HepG2 (cell line): ENCODE measurements around the gene SENP7. TPM values are rescaled to one million over a fixed set of nuclear protein-coding genes. Genes with fewer than 3 reads are reported as not detected.
A peak's percentile ranks its signal among the peaks of the same experiment; 100 is the strongest.

Source experiments
- HOMEZ ChIP-seq: IDR thresholded peaks from 2 replicates; pipeline ENCODE4 v1.6.1; 2016; ENCODE audit warnings: low read depth
- KIAA2018 ChIP-seq: sonication (generic); formaldehyde crosslinking; IDR thresholded peaks from 2 replicates; pipeline ENCODE4 v1.5.0; 2020; ENCODE audit warnings: mild to moderate bottlenecking, missing genetic modification reagents, borderline replicate concordance
- KLF15 ChIP-seq: sonication (generic); formaldehyde crosslinking; IDR thresholded peaks from 2 replicates; pipeline ENCODE4 v1.8.1; 2023; ENCODE audit warnings: borderline replicate concordance, mild to moderate bottlenecking, inconsistent platforms, missing genetic modification reagents, mixed read lengths
- NFKBIZ ChIP-seq: IDR thresholded peaks from 2 replicates; pipeline ENCODE4 v1.6.1; 2018; ENCODE audit warnings: missing genetic modification reagents, missing compliant biosample characterization
- NFRKB ChIP-seq: fragments of 450-650 bp; IDR thresholded peaks from 2 replicates; pipeline ENCODE4 v1.6.1; 2017
- RAD51 ChIP-seq: fragments of 450-650 bp; IDR thresholded peaks from 2 replicates; pipeline ENCODE4 v1.6.1; 2016; ENCODE audit warnings: borderline replicate concordance
- TEAD2 ChIP-seq: sonication (generic); formaldehyde crosslinking; IDR thresholded peaks from 2 replicates; pipeline ENCODE4 v1.9.0; 2021; ENCODE audit warnings: missing genetic modification reagents
- XBP1 ChIP-seq: sonication (generic); formaldehyde crosslinking; IDR thresholded peaks from 2 replicates; pipeline ENCODE4 v1.5.0; 2020; ENCODE audit warnings: missing genetic modification reagents
- ZBTB43 ChIP-seq: sonication (generic); formaldehyde crosslinking; conservative IDR thresholded peaks from 2 replicates; pipeline ENCODE4 v1.4.0; 2020; ENCODE audit warnings: missing genetic modification reagents
- ZFY ChIP-seq: sonication (generic); formaldehyde crosslinking; IDR thresholded peaks from 2 replicates; pipeline ENCODE4 v1.4.0; 2020; ENCODE audit warnings: missing genetic modification reagents
- ZNF101 ChIP-seq: sonication (generic); formaldehyde crosslinking; IDR thresholded peaks from 2 replicates; pipeline ENCODE4 v1.4.0; 2020; ENCODE audit warnings: mild to moderate bottlenecking, low read depth, missing genetic modification reagents, borderline replicate concordance
- ZNF121 ChIP-seq: sonication (generic); formaldehyde crosslinking; IDR thresholded peaks from 2 replicates; pipeline ENCODE4 v1.5.0; 2020; ENCODE audit warnings: mild to moderate bottlenecking, missing genetic modification reagents
- ZNF331 ChIP-seq: sonication (generic); formaldehyde crosslinking; IDR thresholded peaks from 2 replicates; pipeline ENCODE4 v1.4.0; 2020; ENCODE audit warnings: missing genetic modification reagents
- ZNF337 ChIP-seq: sonication (generic); formaldehyde crosslinking; IDR thresholded peaks from 2 replicates; pipeline ENCODE4 v1.5.1; 2020; ENCODE audit warnings: missing genetic modification reagents, low read depth, mild to moderate bottlenecking, borderline replicate concordance
- ZNF430 ChIP-seq: sonication (generic); formaldehyde crosslinking; IDR thresholded peaks from 2 replicates; pipeline ENCODE4 v1.9.0; 2021; ENCODE audit warnings: mild to moderate bottlenecking, missing genetic modification reagents
- ZNF446 ChIP-seq: sonication (generic); formaldehyde crosslinking; IDR thresholded peaks from 2 replicates; pipeline ENCODE4 v1.5.0; 2020; ENCODE audit warnings: mild to moderate bottlenecking, missing genetic modification reagents
- ZNF552 ChIP-seq: sonication (generic); formaldehyde crosslinking; IDR thresholded peaks from 2 replicates; pipeline ENCODE4 v1.9.0; 2022; ENCODE audit warnings: missing genetic modification reagents, mild to moderate bottlenecking, borderline replicate concordance
- ZNF746 ChIP-seq: sonication (generic); formaldehyde crosslinking; IDR thresholded peaks from 2 replicates; pipeline ENCODE4 v1.8.0; 2022; ENCODE audit warnings: mild to moderate bottlenecking, missing genetic modification reagents
- polyA plus RNA-seq, 8 experiments: library from polyadenylated mRNA; depleted of rRNA in 3 of 8; stranded (reverse) in 7 of 8; unstranded in 1 of 8; fragments of >200 nt; fragmentation: Illumina TruSeq in 4 of 8; extraction: Trizol in 4 of 8; gene quantifications; 2 replicates each; pipeline versions ENCODE4 v1.2.1 to v1.2.3, GENCODE V29; 2011 to 2016; ENCODE audit warnings: low read depth in 4 of 8, missing spikeins in 1 of 8, mixed read lengths in 1 of 8; ENCODE audit not compliant: insufficient read depth in 1 of 8
- total RNA-seq, 5 experiments: library from RNA; depleted of rRNA; stranded (reverse); fragments of >200 nt; fragmentation: Illumina TruSeq; extraction: Trizol; gene quantifications; 2 replicates each; pipeline ENCODE4 v1.2.3, GENCODE V29; 2016; ENCODE audit warnings: low read depth in 1 of 5
- TF ChIP-seq, protein P1 (sequence below): IDR thresholded peaks from 2 replicates; pipeline ENCODE4 v1.6.1; 2016; ENCODE audit warnings: missing genetic modification reagents, missing compliant biosample characterization

SENP7 gene
- total and polyA plus RNA-seq, 2 of the 13 experiments (the other 11 are each of a cell fraction or from before 2014, with no cell fraction given): 9.1 to 10.3 TPM

GRCh38 chr3:101512646-101513418 is at the start of gene SENP7 (continued):
- TF ChIP-seq KIAA2018 (CRISPR knock-in tag): no peak
- TF ChIP-seq ZNF101 (CRISPR knock-in tag): no peak
- no peak for TF ChIP-seq ZNF552
- peak; percentile 21; the same call in 1 of the 2 replicates for TF ChIP-seq HOMEZ (CRISPR knock-in tag)
- TF ChIP-seq RAD51: no peak
- TF ChIP-seq NFKBIZ (CRISPR knock-in tag): no peak
- no peak for TF ChIP-seq NFRKB
- TF ChIP-seq, protein P1, sequence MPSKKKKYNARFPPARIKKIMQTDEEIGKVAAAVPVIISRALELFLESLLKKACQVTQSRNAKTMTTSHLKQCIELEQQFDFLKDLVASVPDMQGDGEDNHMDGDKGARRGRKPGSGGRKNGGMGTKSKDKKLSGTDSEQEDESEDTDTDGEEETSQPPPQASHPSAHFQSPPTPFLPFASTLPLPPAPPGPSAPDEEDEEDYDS (CRISPR knock-in tag): peak; percentile 57; the same call in 1 of the 2 replicates
- TF ChIP-seq ZNF430: no peak
- TF ChIP-seq ZNF121: no peak
- TF ChIP-seq TEAD2 (CRISPR knock-in tag): no peak
- no peak for TF ChIP-seq ZNF337 (CRISPR knock-in tag)
- no peak for TF ChIP-seq ZNF331
- TF ChIP-seq KLF15 (CRISPR knock-in tag): 0 out of 2 replicates have a peak, but pooled peaks have one; percentile 34
- no peak for TF ChIP-seq XBP1
- TF ChIP-seq ZNF446 (CRISPR knock-in tag): no peak
- no peak; the same call in 1 of the 2 replicates for TF ChIP-seq ZNF746 (CRISPR knock-in tag)
- no peak; the same call in 1 of the 2 replicates for TF ChIP-seq ZFY (CRISPR knock-in tag)
- TF ChIP-seq ZBTB43 (CRISPR knock-in tag): no peak
